GM18951 (cell line): ENCODE measurements around the gene ANO1.

Experiments used
- POLR2A ChIP-seq: IDR thresholded peaks from 4 replicates; pipeline ENCODE4 v1.6.1; 2011; ENCODE audit warnings: mild to moderate bottlenecking; ENCODE audit not compliant: insufficient read length, insufficient read depth; ENCODE audit errors: extremely low read depth
- in situ Hi-C: fragments of 300-500 bp; cut with MboI; formaldehyde crosslinking; loops from one replicate; pipeline ENCODE4 v1.12.0; 2022; ENCODE audit warnings: low sequenced_read_pairs, mixed read lengths, inconsistent platforms; ENCODE audit not compliant: unreplicated experiment

Gene ANO1

DNA sequence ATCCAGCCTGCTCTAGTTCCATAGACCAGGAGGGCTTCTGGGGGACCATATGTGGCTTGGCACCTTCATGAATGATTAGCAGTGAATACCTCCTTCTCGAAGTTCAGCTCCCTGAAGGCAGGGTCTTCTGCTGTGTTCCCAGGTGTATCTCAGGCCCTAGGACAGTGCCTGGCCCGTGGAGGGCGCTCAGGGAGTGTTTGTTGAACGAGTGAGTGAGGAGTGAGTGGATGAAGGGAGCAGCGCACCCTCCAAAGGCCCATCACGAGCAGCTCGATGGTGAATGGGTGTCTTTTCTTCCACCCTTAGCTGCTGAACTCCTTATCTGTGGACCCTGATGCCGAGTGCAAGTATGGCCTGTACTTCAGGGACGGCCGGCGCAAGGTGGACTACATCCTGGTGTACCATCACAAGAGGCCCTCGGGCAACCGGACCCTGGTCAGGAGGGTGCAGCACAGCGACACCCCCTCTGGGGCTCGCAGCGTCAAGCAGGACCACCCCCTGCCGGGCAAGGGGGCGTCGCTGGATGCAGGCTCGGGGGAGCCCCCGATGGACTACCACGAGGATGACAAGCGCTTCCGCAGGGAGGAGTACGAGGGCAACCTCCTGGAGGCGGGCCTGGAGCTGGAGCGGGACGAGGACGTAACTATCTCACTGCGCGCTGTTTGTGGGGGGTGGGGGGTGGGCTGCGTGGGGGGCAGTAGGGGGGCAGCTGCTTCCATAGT is 9.5 kb downstream of the ANO1 start:
- TF ChIP-seq POLR2A, result no peak

DNA sequence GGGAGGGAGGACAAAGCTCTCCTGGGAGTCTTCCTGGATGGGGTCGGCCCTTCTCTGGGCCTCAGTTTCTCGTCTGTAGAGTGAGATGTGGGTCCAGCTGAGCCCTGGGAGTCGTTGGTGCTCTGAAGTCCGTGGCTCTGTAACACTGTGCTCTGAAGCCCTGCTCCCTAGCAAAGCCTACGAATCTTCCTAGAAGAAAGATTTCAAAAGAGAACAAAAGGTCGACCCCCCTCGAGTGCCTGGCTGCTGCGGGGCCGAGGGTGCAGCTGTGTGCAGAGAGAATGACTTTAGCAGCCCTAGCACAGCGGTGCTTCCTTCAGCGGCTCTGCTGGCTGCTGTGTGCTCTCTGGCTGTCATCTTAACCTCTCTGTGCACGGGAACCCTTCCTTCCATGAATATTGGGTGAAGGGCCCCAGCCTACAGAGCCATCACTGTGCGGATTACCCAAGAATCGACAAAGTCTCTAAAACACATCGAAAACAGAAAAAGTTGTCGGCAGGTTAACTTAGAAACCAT is 10.7 kb downstream of the ANO1 start:
- TF ChIP-seq POLR2A, result no peak
- in situ Hi-C loops, result no loop called here

More for the DNA sequence above, 9.5 kb downstream of the ANO1 start:
- in situ Hi-C loops, result no loop called here

DNA sequence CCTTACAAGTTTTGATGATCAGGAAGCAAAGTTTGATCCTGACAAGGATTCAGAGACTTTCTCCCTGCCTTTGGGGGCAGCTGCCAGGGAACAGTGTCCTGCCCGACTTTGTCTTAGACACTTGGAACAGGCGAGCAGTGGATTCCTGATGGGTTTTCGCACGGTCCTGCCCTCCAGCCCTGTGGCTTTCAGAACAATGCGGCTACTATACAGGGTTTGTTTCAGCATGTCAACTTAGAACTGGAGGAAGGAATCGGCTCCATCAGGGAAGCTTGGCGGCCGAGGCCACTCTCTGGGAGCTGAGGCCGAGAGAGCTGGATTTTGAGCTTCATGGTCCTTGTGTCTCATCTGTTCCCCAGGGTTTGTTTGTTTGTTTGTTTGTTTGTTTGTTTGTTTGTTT is 11.5 kb downstream of the ANO1 start:
- in situ Hi-C loops, result no loop called here
- no peak for TF ChIP-seq POLR2A

DNA sequence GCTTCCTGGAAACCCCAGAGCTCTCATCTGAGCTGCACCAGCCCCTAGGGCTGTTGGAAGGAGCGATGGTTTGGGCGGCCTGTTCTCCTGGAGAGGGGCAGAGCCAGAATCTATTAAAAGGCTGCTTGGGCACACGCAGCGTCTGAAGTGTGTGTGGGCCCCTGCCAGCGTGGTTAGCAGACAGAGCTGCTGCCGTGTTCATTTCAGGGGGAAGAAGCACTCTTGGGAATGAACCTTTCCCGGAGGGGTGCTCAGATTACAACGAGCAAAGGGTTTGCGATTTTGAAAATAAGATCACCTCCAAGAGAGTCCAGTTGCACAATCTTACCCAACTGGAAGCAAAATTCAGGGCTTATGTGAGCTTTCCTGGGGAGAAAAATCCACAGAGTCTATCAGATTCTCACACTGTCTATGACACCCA is 12.9 kb downstream of the ANO1 start:
- no peak for TF ChIP-seq POLR2A
- in situ Hi-C loops, result no loop called here

DNA sequence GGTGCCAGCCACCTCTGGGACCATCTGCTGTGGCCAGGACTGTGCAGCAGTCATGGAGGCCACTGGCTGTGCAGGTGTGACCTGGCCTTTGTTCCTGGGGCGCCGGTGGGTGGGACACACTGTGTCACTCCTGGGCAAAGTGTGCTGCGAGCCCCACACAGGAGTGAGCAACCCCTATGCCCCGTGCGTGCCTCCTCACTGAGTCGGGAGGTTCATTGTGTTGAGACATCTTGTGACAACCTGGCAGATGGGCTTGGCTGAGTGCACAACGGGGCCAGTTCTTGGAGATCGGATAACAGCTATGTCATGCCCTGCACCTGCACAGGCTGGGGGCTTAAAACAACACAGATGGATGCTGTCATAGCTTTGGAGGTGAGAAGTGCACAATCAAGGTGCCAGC is 13.5 kb downstream of the ANO1 start:
- no peak for TF ChIP-seq POLR2A
- in situ Hi-C loops, result no loop called here

DNA sequence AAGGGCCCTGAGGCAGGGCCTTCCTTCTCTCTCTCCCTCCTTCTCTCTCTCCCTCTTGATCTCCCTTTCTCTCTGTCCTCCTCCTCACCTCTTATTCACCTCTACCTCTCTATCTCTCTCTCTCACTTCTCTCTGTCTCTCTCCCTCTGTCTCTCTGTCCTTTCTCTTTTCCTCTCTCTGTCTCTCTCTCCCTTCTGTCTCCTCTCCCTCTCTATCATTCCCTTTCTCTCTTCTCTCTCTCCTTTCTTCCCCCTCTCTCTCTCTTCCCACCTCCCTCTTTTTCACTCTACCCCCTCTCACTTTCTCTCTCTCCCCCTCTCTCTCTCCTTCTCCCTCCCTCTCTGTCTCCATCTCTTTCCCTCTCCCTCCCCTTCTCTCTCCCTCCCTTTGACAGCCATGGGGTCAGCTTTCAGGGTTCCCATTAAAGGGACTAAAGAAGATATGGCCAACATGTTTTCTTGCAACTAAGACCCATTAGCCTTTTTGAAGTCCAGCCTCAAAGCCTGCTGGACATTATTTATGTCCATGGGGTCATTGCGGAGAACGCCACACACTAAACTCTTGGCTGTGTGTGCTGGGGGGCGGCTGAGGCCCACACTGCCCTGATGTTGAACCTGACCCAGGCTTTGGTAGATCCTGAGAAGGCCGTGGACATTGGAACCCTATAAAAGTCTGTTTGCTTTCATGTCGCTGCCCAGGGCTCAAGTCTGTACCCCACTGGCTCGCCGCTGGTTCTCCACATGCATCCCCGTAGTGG is 15.0 kb downstream of the ANO1 start:
- no peak for TF ChIP-seq POLR2A
- in situ Hi-C loops, result no loop called here

DNA sequence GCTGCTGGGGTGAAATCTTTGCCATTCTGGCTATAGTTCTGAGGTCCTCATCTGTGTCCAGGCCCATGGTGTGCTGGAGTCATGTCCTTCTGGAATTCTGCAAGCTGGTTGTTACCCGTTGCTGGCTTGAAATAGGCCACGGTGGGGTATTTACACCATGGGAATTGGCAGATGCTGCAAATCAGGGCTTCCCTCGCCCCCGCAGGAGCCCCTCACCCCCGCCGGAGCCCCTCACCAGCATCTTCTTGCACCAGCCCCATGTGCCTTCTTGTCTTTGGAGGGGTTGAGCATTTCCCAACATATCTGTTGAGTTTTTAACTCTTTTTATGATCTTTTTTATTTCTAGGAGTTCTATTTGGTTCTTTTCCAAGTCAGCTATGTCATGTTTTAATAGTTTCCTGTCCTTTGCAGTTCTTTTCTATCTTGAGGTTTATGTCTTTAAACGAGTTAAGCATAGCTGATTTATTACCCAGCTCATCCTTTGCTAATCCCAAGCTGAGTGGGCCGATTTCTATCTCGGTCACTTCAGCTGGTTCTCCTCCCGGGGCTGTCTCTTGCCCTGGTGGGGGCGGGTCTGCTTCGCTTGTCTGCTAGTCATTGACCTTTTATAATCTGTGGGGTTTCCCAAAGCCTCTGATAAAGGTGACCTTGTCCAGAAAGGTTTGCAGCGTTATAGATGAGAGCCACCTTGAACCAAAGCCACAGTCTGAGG is 17.6 kb downstream of the ANO1 start:
- in situ Hi-C loops, result no loop called here
- TF ChIP-seq POLR2A, result no peak

DNA sequence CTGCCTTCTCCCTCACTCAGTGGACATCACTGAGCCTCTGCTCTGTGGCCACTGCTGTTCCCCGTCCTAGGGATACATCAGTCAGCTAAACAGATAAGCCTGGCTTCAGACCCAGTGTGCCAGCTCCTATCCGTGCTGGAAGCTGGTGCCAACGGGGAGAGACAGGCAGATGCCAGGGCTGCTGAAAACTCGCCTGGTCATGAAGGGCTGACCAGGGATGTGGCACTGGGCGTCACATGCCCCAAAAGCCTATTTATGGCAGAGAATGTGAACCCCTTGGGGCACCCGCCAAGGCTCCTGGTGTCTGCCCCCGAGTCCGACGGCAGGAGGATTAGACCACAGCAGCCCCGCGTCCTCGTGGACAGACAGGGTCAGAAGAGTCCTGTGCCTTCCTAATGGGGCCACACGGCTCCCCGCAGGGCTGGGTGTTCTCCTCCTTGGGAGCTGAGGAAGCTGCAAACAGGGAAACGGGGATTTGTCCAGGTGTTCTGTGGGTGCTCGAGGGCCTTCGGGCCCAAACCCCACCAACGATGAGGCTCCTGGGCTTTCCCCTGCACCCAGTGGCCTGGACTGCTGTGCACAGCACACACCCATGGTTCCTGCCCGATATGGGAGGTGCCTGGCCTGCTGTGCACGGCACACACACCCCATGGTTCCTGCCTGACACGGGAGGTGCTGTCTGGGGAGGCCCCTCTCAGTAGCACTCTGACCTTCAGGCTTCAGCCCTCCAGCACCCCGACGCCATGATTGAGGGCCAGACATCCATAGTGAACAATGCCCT is 19.9 kb downstream of the ANO1 start:
- in situ Hi-C loops, result no loop called here
- TF ChIP-seq POLR2A, result no peak

DNA sequence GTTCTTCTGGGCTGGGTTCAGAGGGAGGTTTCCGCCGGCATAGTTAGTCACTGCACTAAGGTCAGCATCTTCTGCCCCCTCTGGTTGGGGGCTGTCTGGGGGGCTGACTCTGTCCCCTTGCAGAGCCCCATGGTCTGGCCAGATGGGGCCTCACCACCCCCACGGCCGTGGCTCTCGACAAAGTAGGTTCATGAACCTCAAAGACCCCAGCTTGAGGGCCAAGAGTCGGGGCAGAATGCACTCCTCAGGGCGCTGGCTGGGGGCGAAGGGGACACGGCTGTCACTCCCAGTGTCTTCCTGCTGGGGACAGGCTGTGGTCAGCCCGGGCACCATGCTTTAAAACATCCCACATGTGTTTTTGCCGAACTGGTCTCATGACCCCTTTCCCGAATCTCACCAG is 20.8 kb downstream of the ANO1 start:
- TF ChIP-seq POLR2A, result no peak
- in situ Hi-C loops, result no loop called here

DNA sequence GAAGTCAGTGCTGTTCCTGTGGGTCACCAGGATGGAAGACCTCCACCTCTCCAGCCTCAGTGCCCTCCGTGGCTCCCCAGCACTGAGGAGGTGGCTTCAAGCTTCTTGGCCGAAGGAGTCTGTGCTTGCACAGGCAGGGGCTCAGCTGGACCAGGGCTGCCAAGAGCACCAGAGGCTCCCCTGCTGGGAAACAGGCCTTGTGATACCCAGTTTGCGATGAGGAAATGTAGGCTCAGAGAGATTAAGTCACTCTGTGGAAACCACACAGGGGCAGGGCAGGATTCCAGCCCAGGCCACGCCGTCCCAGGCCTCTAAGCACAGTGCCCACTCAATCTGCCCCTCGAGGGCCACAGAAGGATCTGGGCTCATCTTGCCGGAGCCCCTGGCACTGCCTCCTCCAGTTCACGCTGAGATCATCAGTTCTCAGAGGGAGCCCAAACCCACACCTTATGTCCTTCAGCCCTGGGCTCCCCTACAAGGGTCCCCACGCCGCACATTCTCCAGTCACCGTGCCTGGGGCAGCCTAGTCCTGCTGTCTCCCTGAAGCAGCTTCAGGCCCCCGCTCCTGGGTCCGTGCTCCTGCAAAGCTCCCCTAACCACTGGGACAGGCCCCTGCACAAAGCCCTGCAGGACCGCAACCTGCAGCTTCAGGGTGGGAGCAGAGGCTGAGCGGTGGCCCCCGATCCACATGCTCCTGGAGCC is 21.6 kb downstream of the ANO1 start:
- TF ChIP-seq POLR2A, result no peak
- in situ Hi-C loops, result no loop called here

DNA sequence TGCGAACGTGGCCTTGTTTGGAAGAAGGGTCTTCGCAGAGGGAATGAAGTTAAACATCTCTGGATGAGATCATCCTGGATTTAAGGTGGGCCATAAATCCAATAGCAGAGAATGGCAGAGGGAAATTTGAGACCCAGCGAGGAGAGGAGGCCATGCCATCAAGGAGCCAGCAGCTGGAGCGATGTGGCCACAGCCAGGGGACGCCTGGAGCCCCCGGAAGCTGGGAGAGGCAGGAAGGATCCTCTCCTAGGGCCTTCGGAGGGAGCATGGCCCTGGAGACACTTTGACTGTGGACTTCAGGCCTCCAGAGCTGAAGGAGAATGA is 22.1 kb downstream of the ANO1 start:
- in situ Hi-C loops, result no loop called here
- no peak for TF ChIP-seq POLR2A

DNA sequence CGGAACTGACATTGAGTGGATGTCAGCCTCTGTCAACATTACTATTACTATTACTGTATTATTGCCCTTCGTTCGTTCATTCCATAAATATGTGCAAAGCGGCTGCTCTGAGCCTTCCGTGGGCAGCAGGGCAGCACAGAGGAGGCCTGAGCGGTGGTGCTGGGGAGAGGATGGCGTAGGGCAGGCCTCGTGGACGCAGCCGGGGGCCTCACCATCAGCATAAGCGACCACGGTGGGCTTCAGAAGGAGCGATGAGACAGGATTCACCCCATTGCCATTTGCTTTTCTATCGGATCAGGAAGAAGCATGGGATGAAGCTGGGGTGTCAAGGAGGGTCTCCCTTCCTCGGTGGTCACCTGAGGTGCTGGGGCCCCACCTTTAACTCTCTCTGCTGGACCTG is 22.7 kb downstream of the ANO1 start:
- in situ Hi-C loops, result no loop called here

More for the DNA sequence above, 22.7 kb downstream of the ANO1 start:
- TF ChIP-seq POLR2A, result no peak
